Measurements from ENCODE around the gene TRPV5. TPM values are rescaled to one million over a fixed set of nuclear protein-coding genes. Genes with fewer than 3 reads are reported as not detected.

TRPV5 gene
- total RNA-seq, 2 donors from 2014 or later = not detected

DNA sequence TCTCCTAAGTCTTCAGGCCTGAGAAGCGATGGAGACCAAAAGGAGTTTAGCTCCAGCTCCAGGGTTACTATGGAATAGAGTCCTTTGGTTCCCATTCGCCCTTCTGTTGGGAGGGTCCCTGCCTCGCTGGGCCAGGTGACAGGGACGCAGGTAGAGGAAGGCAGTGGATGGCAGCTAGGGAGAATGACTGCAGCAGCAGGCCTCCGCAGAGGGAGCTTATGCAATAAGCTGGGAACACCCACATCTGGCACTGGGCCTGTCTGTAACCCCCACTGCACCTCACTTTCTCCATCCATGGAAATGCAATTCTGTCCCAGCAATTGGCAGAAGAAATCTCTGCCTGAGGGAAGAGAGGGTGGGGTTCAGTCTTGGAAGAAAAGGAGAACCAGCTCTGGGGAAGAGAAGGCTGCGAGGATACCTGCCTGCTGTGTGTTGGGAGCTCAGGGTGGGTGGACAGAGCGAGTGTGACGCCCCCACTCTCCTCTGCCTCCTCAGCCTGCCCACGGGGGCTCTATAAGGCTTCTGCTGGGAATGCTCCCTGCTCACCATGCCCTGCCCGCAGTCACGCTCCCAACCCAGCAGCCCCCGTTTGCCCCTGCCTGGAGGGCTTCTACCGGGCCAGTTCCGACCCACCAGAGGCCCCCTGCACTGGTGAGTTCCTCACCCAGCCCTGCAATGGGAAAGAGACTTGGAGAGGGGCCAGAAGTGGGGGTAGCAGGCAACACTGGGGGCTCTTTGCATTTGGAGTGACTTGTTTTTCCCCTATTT, 68.4 kb downstream of the TRPV5 start:
- no peak for DNase-seq (ENCODE audit: low spot score)
- TF ChIP-seq, protein P1, sequence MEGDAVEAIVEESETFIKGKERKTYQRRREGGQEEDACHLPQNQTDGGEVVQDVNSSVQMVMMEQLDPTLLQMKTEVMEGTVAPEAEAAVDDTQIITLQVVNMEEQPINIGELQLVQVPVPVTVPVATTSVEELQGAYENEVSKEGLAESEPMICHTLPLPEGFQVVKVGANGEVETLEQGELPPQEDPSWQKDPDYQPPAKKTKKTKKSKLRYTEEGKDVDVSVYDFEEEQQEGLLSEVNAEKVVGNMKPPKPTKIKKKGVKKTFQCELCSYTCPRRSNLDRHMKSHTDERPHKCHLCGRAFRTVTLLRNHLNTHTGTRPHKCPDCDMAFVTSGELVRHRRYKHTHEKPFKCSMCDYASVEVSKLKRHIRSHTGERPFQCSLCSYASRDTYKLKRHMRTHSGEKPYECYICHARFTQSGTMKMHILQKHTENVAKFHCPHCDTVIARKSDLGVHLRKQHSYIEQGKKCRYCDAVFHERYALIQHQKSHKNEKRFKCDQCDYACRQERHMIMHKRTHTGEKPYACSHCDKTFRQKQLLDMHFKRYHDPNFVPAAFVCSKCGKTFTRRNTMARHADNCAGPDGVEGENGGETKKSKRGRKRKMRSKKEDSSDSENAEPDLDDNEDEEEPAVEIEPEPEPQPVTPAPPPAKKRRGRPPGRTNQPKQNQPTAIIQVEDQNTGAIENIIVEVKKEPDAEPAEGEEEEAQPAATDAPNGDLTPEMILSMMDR (IDR thresholded peaks at IDR 0.05) = no peak
- H3K36me3 ChIP-seq = no peaks in the 10 kb centered on the region
- no peak overlapping the region for H3K4me3 ChIP-seq
- no peak overlapping the region for H3K27ac ChIP-seq
- H3K9me3 ChIP-seq = no peaks in the 10 kb centered on the region
- no peaks in the 10 kb centered on the region for H3K27me3 ChIP-seq
- no peaks in the 10 kb centered on the region for H3K4me1 ChIP-seq

DNA sequence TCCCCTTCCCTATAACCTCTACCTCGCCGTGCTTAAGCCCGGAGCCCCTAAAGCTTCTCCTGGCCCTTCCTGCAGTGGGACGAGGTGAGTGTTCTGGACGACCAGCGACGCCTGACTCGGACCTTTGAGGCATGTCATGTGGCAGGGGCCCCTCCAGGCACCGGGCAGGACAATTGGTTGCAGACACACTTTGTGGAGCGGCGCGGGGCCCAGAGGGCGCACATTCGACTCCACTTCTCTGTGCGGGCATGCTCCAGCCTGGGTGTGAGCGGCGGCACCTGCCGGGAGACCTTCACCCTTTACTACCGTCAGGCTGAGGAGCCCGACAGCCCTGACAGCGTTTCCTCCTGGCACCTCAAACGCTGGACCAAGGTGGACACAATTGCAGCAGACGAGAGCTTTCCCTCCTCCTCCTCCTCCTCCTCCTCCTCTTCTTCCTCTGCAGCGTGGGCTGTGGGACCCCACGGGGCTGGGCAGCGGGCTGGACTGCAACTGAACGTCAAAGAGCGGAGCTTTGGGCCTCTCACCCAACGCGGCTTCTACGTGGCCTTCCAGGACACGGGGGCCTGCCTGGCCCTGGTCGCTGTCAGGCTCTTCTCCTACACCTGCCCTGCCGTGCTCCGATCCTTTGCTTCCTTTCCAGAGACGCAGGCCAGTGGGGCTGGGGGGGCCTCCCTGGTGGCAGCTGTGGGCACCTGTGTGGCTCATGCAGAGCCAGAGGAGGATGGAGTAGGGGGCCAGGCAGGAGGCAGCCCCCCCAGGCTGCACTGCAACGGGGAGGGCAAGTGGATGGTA, 69.5 kb downstream of the TRPV5 start:
- Histone ChIP-seq H3K36me3 (no peaks in the 10 kb centered on the region), H3K9me3 (no peaks in the 10 kb centered on the region), H3K27me3 (no peaks in the 10 kb centered on the region), H3K4me3 (no peak overlapping the region), H3K27ac (no peak overlapping the region), H3K4me1 (no peaks in the 10 kb centered on the region)
- TF ChIP-seq, protein P1 (IDR thresholded peaks at IDR 0.05) = no peak
- no peak for DNase-seq (ENCODE audit: low spot score)

DNA sequence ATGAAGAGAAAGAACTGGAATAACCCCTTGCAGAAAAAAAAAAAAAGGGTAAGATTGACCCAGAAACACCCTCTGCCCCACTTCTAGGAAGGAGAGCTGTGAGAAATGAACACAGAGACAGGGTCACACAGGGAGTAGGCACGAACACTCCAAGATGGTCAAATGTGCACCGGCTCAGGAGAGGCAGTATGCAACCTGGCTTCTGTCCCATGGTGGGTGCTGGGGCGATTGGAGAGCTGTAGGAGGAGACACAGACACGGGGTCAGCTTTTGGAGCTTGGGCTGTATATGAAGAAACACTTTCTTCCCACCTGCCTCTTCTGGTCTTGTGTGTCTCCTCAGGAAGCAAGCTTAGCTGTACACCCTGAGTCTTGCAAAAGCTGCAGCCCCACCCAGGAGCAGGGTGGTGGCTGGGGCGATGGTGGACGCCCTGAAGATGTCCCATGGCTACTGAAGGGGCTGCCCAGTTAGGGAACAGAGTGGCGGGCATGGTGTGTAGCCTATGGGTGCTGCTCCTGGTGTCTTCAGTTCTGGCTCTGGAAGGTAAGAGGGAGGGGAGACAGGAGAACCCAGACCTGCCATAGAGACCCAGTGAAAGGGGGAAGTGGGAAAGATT, 70.7 kb downstream of the TRPV5 start:
- TF ChIP-seq, protein P1 (IDR thresholded peaks at IDR 0.05) = no peak
- H3K4me3 ChIP-seq = no peak overlapping the region
- no peak for DNase-seq (ENCODE audit: low spot score)
- no peaks in the 10 kb centered on the region for H3K27me3 ChIP-seq
- no peak overlapping the region for H3K27ac ChIP-seq
- no peaks in the 10 kb centered on the region for H3K4me1 ChIP-seq
- no peaks in the 10 kb centered on the region for H3K9me3 ChIP-seq
- H3K36me3 ChIP-seq = no peaks in the 10 kb centered on the region

DNA sequence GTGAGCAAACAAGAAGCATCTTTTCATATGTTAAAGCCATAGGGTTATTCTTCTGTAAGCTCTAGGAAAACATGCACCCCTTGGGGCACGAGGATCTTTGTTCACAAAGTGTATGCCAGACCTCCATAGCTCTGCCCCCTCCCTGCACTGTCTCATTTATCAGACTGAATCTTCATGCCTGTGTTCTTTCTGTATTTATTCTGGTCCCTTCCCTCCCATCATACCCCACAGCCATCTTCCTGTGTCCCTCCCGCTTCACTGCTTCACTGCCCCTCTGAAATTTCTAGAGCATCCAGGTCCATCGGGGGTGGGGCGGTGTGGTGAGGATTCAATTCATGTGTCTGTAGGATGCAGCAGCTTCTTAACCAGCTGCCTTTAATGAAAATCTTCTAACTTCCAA, 71.2 kb downstream of the TRPV5 start:
- Histone ChIP-seq H3K36me3 (no peaks in the 10 kb centered on the region), H3K9me3 (no peaks in the 10 kb centered on the region), H3K27ac (no peak overlapping the region), H3K4me3 (no peak overlapping the region), H3K4me1 (no peaks in the 10 kb centered on the region), H3K27me3 (no peaks in the 10 kb centered on the region)
- TF ChIP-seq, protein P1 (IDR thresholded peaks at IDR 0.05) = no peak
- DNase-seq (ENCODE audit: low spot score) = no peak

DNA sequence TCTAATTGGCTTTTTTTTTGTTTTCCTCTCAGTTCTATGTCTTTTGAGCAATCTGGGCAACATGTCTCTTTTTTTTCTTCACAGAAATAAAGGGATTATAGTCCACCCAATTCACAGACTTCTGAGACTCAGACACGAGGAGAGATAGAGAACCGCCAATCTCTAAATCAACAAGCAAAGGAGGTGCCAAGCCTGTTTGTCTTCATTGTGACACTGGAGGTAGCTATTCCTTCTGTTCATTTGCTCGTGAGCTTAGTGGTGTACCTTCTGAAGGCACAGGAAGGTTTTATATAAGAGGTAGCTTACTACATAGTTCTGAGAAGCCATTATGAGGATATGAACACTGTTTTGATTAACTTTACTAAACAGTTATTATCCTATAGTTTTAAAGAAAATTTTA, 72.6 kb downstream of the TRPV5 start:
- no peak overlapping the region for H3K4me3 ChIP-seq
- TF ChIP-seq, protein P1 (IDR thresholded peaks at IDR 0.05) = no peak
- no peaks in the 10 kb centered on the region for H3K9me3 ChIP-seq
- peaks cover 0 to 7% of the 10 kb centered on the region in 2 donors for H3K4me1 ChIP-seq
- H3K27me3 ChIP-seq = no peaks in the 10 kb centered on the region
- no peak for DNase-seq (ENCODE audit: low spot score)
- H3K27ac ChIP-seq = no peak overlapping the region
- no peaks in the 10 kb centered on the region for H3K36me3 ChIP-seq
